BE2C (cell line): ENCODE data around the gene ASTN2.

Source experiments
- DNase-seq: peaks from one replicate; pipeline ENCODE4 v3.0.0-alpha.2; 2020
- H3K27me3 ChIP-seq: fragments of 250-450 bp; sonication (Bioruptor Pico); 2 replicates; pipeline ENCODE4 v1.5.1; 2020; ENCODE audit warnings: mild to moderate bottlenecking
- H3K36me3 ChIP-seq: fragments of 250-450 bp; sonication (Bioruptor Pico); 2 replicates; pipeline ENCODE4 v1.5.1; 2020; ENCODE audit warnings: mild to moderate bottlenecking
- H3K4me1 ChIP-seq: fragments of 250-450 bp; sonication (Bioruptor Pico); 2 replicates; pipeline ENCODE4 v1.5.1; 2020
- H3K4me3 ChIP-seq: 2 replicates; pipeline ENCODE4 v1.5.1; 2011; ENCODE audit warnings: low read depth, low read length
- H3K9me3 ChIP-seq: fragments of 250-450 bp; sonication (Bioruptor Pico); 2 replicates; pipeline ENCODE4 v1.5.1; 2020
- CTCF ChIP-seq: IDR thresholded peaks from 2 replicates; pipeline ENCODE4 v1.5.1; 2012; ENCODE audit warnings: mild to moderate bottlenecking, low read depth, low read length

The ASTN2 gene

GRCh38 chr9:116913536-116913935 is 501.3 kb downstream of the ASTN2 start:
- no peak overlapping the region for H3K4me3 ChIP-seq
- TF ChIP-seq CTCF: no peak
- no peaks in the 10 kb centered on the region; the same call in 1 of the 2 replicates for H3K4me1 ChIP-seq
- H3K27me3 ChIP-seq: no peaks in the 10 kb centered on the region
- H3K9me3 ChIP-seq: no peaks in the 10 kb centered on the region
- no peak for DNase-seq
- H3K36me3 ChIP-seq: peaks cover 3% of the 10 kb centered on the region

GRCh38 chr9:116910201-116910600 is 504.7 kb downstream of the ASTN2 start:
- Histone ChIP-seq H3K4me3 (no peak overlapping the region), H3K9me3 (no peaks in the 10 kb centered on the region), H3K4me1 (no peaks in the 10 kb centered on the region), H3K36me3 (peaks cover 3% of the 10 kb centered on the region; the same call in 1 of the 2 replicates), H3K27me3 (no peaks in the 10 kb centered on the region)
- TF ChIP-seq CTCF: peak; percentile 8; the same call in 1 of the 2 replicates
- DNase-seq: no peak

- no peaks in the 10 kb centered on the region for H3K4me1 ChIP-seq
- H3K27me3 ChIP-seq: no peaks in the 10 kb centered on the region
- no peak overlapping the region for H3K4me3 ChIP-seq
- TF ChIP-seq CTCF: no peak
- DNase-seq: no peak
- H3K9me3 ChIP-seq: no peaks in the 10 kb centered on the region
- H3K36me3 ChIP-seq: peaks cover 7% of the 10 kb centered on the region
These were observed 506.9 kb downstream of the ASTN2 start for GRCh38 chr9:116907989-116908388.

- peaks cover 11% of the 10 kb centered on the region for H3K36me3 ChIP-seq
- no peak overlapping the region for H3K4me3 ChIP-seq
- H3K4me1 ChIP-seq: no peaks in the 10 kb centered on the region
- DNase-seq: no peak
- H3K9me3 ChIP-seq: no peaks in the 10 kb centered on the region
- TF ChIP-seq CTCF: no peak
- H3K27me3 ChIP-seq: no peaks in the 10 kb centered on the region
These were observed 509.7 kb downstream of the ASTN2 start for GRCh38 chr9:116905171-116905588.

GRCh38 chr9:116904165-116904564 is 510.7 kb downstream of the ASTN2 start:
- H3K4me3 ChIP-seq: no peak overlapping the region

GRCh38 chr9:116901260-116901659 is 513.6 kb downstream of the ASTN2 start:
- DNase-seq: no peak
- Histone ChIP-seq H3K4me1 (no peaks in the 10 kb centered on the region), H3K4me3 (no peak overlapping the region), H3K36me3 (peaks cover 11% of the 10 kb centered on the region), H3K9me3 (no peaks in the 10 kb centered on the region), H3K27me3 (no peaks in the 10 kb centered on the region)
- no peak for TF ChIP-seq CTCF

More at GRCh38 chr9:116904165-116904564, 510.7 kb downstream of the ASTN2 start:
- H3K27me3 ChIP-seq: no peaks in the 10 kb centered on the region
- no peaks in the 10 kb centered on the region for H3K4me1 ChIP-seq
- H3K9me3 ChIP-seq: no peaks in the 10 kb centered on the region
- no peak for DNase-seq
- H3K36me3 ChIP-seq: peaks cover 11% of the 10 kb centered on the region
- no peak for TF ChIP-seq CTCF
